K562 (cell line): ENCODE results near the gene DYNLT4. TPM values are rescaled to one million over a fixed set of nuclear protein-coding genes. Genes with fewer than 3 reads are reported as not detected.

Experiments
- ATF1 ChIP-seq, 2 experiments: fragments of 450-650 bp in 1 of 2; IDR thresholded peaks; 2 replicates each; pipeline ENCODE4 v1.6.1; 2016; ENCODE audit warnings: missing compliant biosample characterization in 1 of 2, missing genetic modification characterization in 1 of 2
- BRD4 ChIP-seq: fragments of 200-600 bp; sonication (generic); IDR thresholded peaks from 2 replicates; pipeline ENCODE4 v1.6.1; 2017; ENCODE audit warnings: inconsistent platforms
- FOXJ2 ChIP-seq: fragments of 200-800 bp; sonication (Bioruptor generic); IDR thresholded peaks from 2 replicates; pipeline ENCODE4 v1.6.1; 2016; ENCODE audit warnings: missing genetic modification characterization, missing compliant biosample characterization
- FOXJ3 ChIP-seq: sonication (generic); formaldehyde crosslinking; IDR thresholded peaks from 2 replicates; pipeline ENCODE4 v1.4.0; 2020; ENCODE audit warnings: mild to moderate bottlenecking, missing genetic modification reagents
- HSF4 ChIP-seq: fragments of 250-450 bp; sonication (Bioruptor Pico); IDR thresholded peaks from 2 replicates; pipeline ENCODE4 v2.1.2; 2022; ENCODE audit warnings: mild to moderate bottlenecking, moderate library complexity, borderline replicate concordance
- KDM4B ChIP-seq, 2 experiments: fragments of 450-650 bp in 1 of 2; sonication (generic) in 1 of 2; IDR thresholded peaks; 2 replicates each; pipeline ENCODE4 v1.6.1; 2016 to 2017; ENCODE audit warnings: borderline replicate concordance in 2 of 2, antibody characterized with exemption in 1 of 2, low read depth in 1 of 2, mild to moderate bottlenecking in 1 of 2
- KLF6 ChIP-seq: fragments of 250-450 bp; sonication (Bioruptor Pico); IDR thresholded peaks from 2 replicates; pipeline ENCODE4 v1.4.0; 2020; ENCODE audit warnings: mild to moderate bottlenecking, moderate library complexity, borderline replicate concordance
- MTA2 ChIP-seq: fragments of 450-650 bp; IDR thresholded peaks from 2 replicates; pipeline ENCODE4 v1.6.1; 2016; ENCODE audit warnings: low read depth
- ZNF232 ChIP-seq: sonication (generic); formaldehyde crosslinking; IDR thresholded peaks from 2 replicates; pipeline ENCODE4 v1.8.0; 2022; ENCODE audit warnings: mild to moderate bottlenecking, missing genetic modification reagents
- ZNF239 ChIP-seq: fragments of 250-450 bp; sonication (Bioruptor Pico); IDR thresholded peaks from 2 replicates; pipeline ENCODE4 v1.4.0; 2020; ENCODE audit warnings: mild to moderate bottlenecking
- ZNF444 ChIP-seq: fragments of 250-450 bp; sonication (Bioruptor Pico); IDR thresholded peaks from 2 replicates; pipeline ENCODE4 v1.4.0; 2020; ENCODE audit warnings: mild to moderate bottlenecking, moderate library complexity
- ZNF764 ChIP-seq: fragments of 250-450 bp; sonication (Bioruptor Pico); IDR thresholded peaks from 2 replicates; pipeline ENCODE4 v1.4.0; 2020; ENCODE audit warnings: low read depth, mild to moderate bottlenecking, moderate library complexity
- polyA plus RNA-seq, 8 experiments: library from polyadenylated mRNA; depleted of rRNA in 4 of 8; stranded (reverse) in 5 of 8; unstranded in 3 of 8; fragments of >200 nt; fragmentation: Nextera tagmentation in 2 of 8; fragmentation: Illumina TruSeq in 1 of 8; extraction: Ambion mirVana in 2 of 8; extraction: Trizol in 1 of 8; gene quantifications; 2 replicates each; pipeline versions ENCODE4 v1.2.1 to v1.2.3, GENCODE V29; 2011 to 2014; ENCODE audit warnings: inconsistent platforms in 1 of 8, missing spikeins in 1 of 8
- total RNA-seq, 7 experiments: library from RNA; depleted of rRNA in 6 of 7; stranded (reverse); fragments of >200 nt in 6 of 7; fragmentation: Illumina TruSeq in 2 of 7; extraction: Trizol in 2 of 7; gene quantifications; 2 replicates each; pipeline versions ENCODE4 v1.2.1 to v1.2.3, GENCODE V29; 2011 to 2021; ENCODE audit warnings: low replicate concordance in 1 of 7
- TF ChIP-seq, protein P1 (sequence below): fragments of 250-450 bp; sonication (Bioruptor Pico); IDR thresholded peaks from 2 replicates; pipeline ENCODE4 v1.4.0; 2020; ENCODE audit warnings: mild to moderate bottlenecking
- TF ChIP-seq, protein P2 (sequence below): sonication (generic); formaldehyde crosslinking; IDR thresholded peaks from 2 replicates; pipeline ENCODE4 v1.9.0; 2022; ENCODE audit warnings: mild to moderate bottlenecking, missing genetic modification reagents
- TF ChIP-seq, protein P3 (sequence below): fragments of 250-450 bp; sonication (Bioruptor Pico); IDR thresholded peaks from 2 replicates; pipeline ENCODE4 v1.4.0; 2020
- TF ChIP-seq, protein P4 (sequence below), 2 experiments: IDR thresholded peaks in 1 of 2; conservative IDR thresholded peaks in 1 of 2; 2 replicates each; pipeline ENCODE4 v1.6.1; 2016; ENCODE audit warnings: low read depth in 2 of 2, mild to moderate bottlenecking in 1 of 2, missing compliant biosample characterization in 1 of 2, missing genetic modification characterization in 1 of 2, moderate library complexity in 1 of 2
- TF ChIP-seq, protein P5 (sequence below): sonication (generic); formaldehyde crosslinking; IDR thresholded peaks from 2 replicates; pipeline ENCODE4 v1.8.0; 2022; ENCODE audit warnings: mild to moderate bottlenecking, missing genetic modification reagents

DYNLT4 gene
- total and polyA plus RNA-seq, 9 of the 15 experiments (the other 6 are each of a cell fraction or from before 2014, with no cell fraction given), result 0.29 to 0.73 TPM; not detected in 7

DNA sequence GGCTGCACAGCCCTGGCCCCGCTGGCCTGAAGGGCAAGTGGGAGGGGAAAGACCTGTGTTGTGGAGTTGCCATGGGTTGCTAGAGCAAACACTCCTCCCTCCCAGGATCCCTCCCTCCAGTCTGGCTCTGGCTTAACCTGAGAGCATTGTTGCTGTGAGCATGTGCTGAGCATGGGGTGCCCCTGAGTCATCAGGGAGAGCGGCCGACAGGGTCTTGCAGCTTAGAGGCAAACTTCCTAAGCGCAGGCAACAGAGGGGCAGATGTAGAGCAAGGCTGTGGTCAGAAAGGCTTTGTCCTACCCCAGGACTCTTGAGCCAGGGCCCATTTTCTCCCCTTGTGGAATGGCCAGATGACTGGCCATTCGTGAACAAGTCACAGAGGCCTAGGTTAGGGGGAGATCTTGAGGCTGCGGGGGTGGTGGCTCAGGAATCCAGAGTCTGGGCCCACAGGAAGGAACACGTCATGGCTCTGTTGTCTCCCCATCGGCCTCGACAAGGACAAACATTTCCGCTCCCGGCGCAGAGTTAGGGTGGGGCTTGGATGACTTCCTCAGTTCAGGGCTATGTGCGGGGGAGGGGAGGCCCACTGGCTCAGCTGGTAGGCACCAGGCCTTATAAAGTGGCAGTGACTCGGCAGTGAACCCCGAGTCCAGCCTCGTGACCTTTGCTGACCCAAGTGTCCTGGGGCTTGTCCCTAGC is 362 bp upstream of the DYNLT4 start (continued):
- TF ChIP-seq, protein P1, sequence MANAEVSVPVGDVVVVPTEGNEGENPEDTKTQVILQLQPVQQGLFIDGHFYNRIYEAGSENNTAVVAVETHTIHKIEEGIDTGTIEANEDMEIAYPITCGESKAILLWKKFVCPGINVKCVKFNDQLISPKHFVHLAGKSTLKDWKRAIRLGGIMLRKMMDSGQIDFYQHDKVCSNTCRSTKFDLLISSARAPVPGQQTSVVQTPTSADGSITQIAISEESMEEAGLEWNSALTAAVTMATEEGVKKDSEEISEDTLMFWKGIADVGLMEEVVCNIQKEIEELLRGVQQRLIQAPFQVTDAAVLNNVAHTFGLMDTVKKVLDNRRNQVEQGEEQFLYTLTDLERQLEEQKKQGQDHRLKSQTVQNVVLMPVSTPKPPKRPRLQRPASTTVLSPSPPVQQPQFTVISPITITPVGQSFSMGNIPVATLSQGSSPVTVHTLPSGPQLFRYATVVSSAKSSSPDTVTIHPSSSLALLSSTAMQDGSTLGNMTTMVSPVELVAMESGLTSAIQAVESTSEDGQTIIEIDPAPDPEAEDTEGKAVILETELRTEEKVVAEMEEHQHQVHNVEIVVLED, result peak; percentile 39; the same call in 1 of the 2 replicates
- TF ChIP-seq, protein P2, sequence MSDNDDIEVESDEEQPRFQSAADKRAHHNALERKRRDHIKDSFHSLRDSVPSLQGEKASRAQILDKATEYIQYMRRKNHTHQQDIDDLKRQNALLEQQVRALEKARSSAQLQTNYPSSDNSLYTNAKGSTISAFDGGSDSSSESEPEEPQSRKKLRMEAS (CRISPR knock-in tag), result peak; percentile 100
- TF ChIP-seq ZNF444 (CRISPR knock-in tag), result peak; percentile 62; the same call in 1 of the 2 replicates
- TF ChIP-seq BRD4, result peak; percentile 35; the same call in 1 of the 2 replicates
- peak; percentile 100 for TF ChIP-seq FOXJ2 (tag)
- TF ChIP-seq FOXJ3 (CRISPR knock-in tag), result peak; percentile 100
- TF ChIP-seq HSF4 (CRISPR knock-in tag), result 0 out of 2 replicates have a peak, but pooled peaks have one; percentile 52
- no peak for TF ChIP-seq ZNF764 (CRISPR knock-in tag)
- TF ChIP-seq KDM4B (IDR thresholded peaks at IDR 0.05; ENCODE audit: borderline replicate concordance in 2 of 2, low read depth in 1 of 2), result peak in 1 of 2 experiments; percentile 79; a peak in 1 of 4 replicates
- peak; percentile 14; the same call in 1 of the 2 replicates for TF ChIP-seq ATF1 (CRISPR knock-in tag; IDR thresholded peaks at IDR 0.05)
- peak; percentile 95 for TF ChIP-seq ATF1 (tag; IDR thresholded peaks at IDR 0.05)
- TF ChIP-seq, protein P3, sequence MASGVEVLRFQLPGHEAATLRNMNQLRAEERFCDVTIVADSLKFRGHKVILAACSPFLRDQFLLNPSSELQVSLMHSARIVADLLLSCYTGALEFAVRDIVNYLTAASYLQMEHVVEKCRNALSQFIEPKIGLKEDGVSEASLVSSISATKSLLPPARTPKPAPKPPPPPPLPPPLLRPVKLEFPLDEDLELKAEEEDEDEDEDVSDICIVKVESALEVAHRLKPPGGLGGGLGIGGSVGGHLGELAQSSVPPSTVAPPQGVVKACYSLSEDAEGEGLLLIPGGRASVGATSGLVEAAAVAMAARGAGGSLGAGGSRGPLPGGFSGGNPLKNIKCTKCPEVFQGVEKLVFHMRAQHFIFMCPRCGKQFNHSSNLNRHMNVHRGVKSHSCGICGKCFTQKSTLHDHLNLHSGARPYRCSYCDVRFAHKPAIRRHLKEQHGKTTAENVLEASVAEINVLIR (CRISPR knock-in tag), result peak; percentile 52; the same call in 1 of the 2 replicates
- peak; percentile 5; the same call in 1 of the 2 replicates for TF ChIP-seq MTA2
- peak; percentile 60; the same call in 1 of the 2 replicates for TF ChIP-seq KLF6
- TF ChIP-seq, protein P4, sequence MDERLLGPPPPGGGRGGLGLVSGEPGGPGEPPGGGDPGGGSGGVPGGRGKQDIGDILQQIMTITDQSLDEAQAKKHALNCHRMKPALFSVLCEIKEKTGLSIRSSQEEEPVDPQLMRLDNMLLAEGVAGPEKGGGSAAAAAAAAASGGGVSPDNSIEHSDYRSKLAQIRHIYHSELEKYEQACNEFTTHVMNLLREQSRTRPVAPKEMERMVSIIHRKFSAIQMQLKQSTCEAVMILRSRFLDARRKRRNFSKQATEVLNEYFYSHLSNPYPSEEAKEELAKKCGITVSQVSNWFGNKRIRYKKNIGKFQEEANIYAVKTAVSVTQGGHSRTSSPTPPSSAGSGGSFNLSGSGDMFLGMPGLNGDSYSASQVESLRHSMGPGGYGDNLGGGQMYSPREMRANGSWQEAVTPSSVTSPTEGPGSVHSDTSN (CRISPR knock-in tag; IDR thresholded peaks at IDR 0.05; ENCODE audit: low read depth), result no peak
- TF ChIP-seq, protein P4 (tag; conservative IDR thresholded peaks at IDR 0.05; ENCODE audit: low read depth), result no peak; the same call in 1 of the 2 replicates
- TF ChIP-seq ZNF239 (CRISPR knock-in tag), result peak; percentile 57
- peak; percentile 86; the same call in 1 of the 2 replicates for TF ChIP-seq ZNF232 (CRISPR knock-in tag)
- TF ChIP-seq, protein P5, sequence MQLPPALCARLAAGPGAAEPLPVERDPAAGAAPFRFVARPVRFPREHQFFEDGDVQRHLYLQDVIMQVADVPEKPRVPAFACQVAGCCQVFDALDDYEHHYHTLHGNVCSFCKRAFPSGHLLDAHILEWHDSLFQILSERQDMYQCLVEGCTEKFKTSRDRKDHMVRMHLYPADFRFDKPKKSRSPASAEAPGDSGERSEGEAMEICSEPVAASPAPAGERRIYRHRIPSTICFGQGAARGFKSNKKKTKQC (CRISPR knock-in tag), result peak; percentile 87
